ENCODE measurements around the gene TJAP1. TPM values are rescaled to one million over a fixed set of nuclear protein-coding genes. Genes with fewer than 3 reads are reported as not detected.

TJAP1 gene
- total and polyA plus RNA-seq, 2 of the 8 experiments (the other 6 are each of a cell fraction or from before 2014, with no cell fraction given): 30.7 to 40.4 TPM

DNA sequence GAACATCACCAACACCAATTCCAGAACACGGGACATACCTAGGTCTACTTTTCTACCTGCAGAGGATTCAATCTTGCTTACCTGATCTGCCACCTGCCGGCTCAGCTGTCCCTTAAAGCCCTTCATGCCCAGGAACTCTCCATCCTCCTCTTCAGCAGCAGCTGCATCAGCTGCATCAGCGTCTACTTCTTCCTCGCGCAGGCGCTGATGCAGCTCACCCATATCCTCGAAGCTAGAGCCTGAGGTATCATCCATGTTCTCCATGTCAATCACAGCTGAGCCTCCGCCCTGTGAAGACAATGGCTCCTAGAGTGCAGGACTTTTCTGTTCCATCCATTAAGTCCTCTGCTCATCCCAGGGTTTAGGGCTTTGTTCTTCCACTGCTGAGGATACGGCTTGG lies 38.4 kb downstream of the TJAP1 start:
- Histone ChIP-seq H3K27ac (ENCODE audit: low read depth, low read length) (no peak overlapping the region), H3K23me2 (ENCODE audit: low read depth, low read length) (peaks cover 9% of the 10 kb centered on the region), H3K79me1 (ENCODE audit: low read depth, low read length) (peaks cover 12% of the 10 kb centered on the region), H4K8ac (ENCODE audit: extremely low read depth, insufficient read depth, low read length) (no peak overlapping the region), H3K14ac (ENCODE audit: insufficient read length) (no peak overlapping the region), H3K4me1 (replicated peaks in 1 of 4; ENCODE audit: control insufficient read depth in 3 of 4, insufficient read depth in 4 of 4, low read length in 3 of 4) (peaks cover 6 to 20% (median 8%) of the 10 kb centered on the region in 4 experiments; a peak in 6 of 7 replicates), H3K79me2 (ENCODE audit: control insufficient read depth in 1 of 2, insufficient read depth in 2 of 2, low read length in 2 of 2) (peaks cover 19 to 42% of the 10 kb centered on the region in 2 experiments), H3K23ac (ENCODE audit: insufficient read length) (no peak overlapping the region), H2AK5ac (ENCODE audit: low read depth, low read length) (peak overlapping the region; percentile 17; the same call in 1 of the 2 replicates), H4K5ac (ENCODE audit: insufficient read length, low read depth, low read length) (no peak overlapping the region), H2BK120ac (replicated peaks; ENCODE audit: low read depth, low read length) (no peak overlapping the region), H4K20me1 (replicated peaks in 1 of 2; ENCODE audit: control insufficient read depth in 1 of 2, insufficient read depth in 2 of 2, low read length in 2 of 2) (peaks cover 4 to 10% of the 10 kb centered on the region in 2 experiments), H3K27me3 (replicated peaks in 1 of 4; ENCODE audit: control insufficient read depth in 3 of 4, extremely low read depth in 1 of 4, insufficient read depth in 3 of 4, low read length in 3 of 4) (no peaks in the 10 kb centered on the region), H4K91ac (replicated peaks; ENCODE audit: insufficient read length, low read length) (no peak overlapping the region), H3K4me2 (ENCODE audit: insufficient read depth in 1 of 2, low read depth in 2 of 2, low read length in 2 of 2) (peak overlapping the region; percentile 58 to 95), H3K9ac (replicated peaks in 1 of 4; ENCODE audit: extremely low read depth in 1 of 4, low read depth in 3 of 4, low read length in 3 of 4) (peak overlapping the region; percentile 61 to 98 (median 94)), H3K36me3 (ENCODE audit: control insufficient read depth in 2 of 4, insufficient read depth in 4 of 4, low read length in 3 of 4) (peaks cover 30 to 54% (median 38%) of the 10 kb centered on the region in 4 experiments), H2BK20ac (ENCODE audit: low read length) (no peak overlapping the region), H3K4ac (replicated peaks; ENCODE audit: insufficient read length, low read depth, low read length) (no peak overlapping the region), H2AFZ (ENCODE audit: low read length) (no peak overlapping the region), H3K56ac (replicated peaks; ENCODE audit: insufficient read length, low read depth, low read length) (no peak overlapping the region), H2BK15ac (ENCODE audit: low read length) (no peak overlapping the region), H2BK5ac (ENCODE audit: low read depth, low read length) (no peak overlapping the region), H3K4me3 (ENCODE audit: extremely low read depth in 1 of 4, insufficient read depth in 2 of 4, low read depth in 3 of 4, low read length in 4 of 4) (peak overlapping the region; percentile 86 to 100 (median 96)), H2BK12ac (ENCODE audit: low read depth, low read length) (no peak overlapping the region), H3K18ac (ENCODE audit: extremely low read depth, low read length) (no peak overlapping the region), H3K9me3 (ENCODE audit: insufficient read depth in 2 of 2, low read depth in 1 of 2, low read length in 1 of 2) (no peaks in the 10 kb centered on the region)
- no peak for DNase-seq (ENCODE audit: low read depth in 1 of 2, low spot score in 2 of 2)
- POLR2A ChIA-PET (ENCODE audit: partially characterized antibody): interaction anchor here (1.0 to 12.4 kb wide), 9 partner anchors 9 to 255 kb away, joined by 3 to 147 read pairs (median 9); partner anchors contain the start of genes GTPBP2, LRRC73 and VEGFA
- no peak for FAIRE-seq
- 90% methylated on average over 9 of the region's 9 CpGs; no CpG with 5 or more reads in 1 of the 2 experiments for WGBS, 2 experiments (ENCODE audit: extremely low coverage in 1 of 2, insufficient coverage in 1 of 2, insufficient read length in 1 of 2, insufficient replicate concordance in 2 of 2, low coverage in 1 of 2, low lambda C conversion rate in 2 of 2, missing lambda C conversion rate in 1 of 2)
- CTCF ChIA-PET (ENCODE audit: partially characterized antibody): interaction anchor here (0.6 to 3.8 kb wide), 3 partner anchors 9 to 194 kb away, joined by 3 to 19 read pairs (median 3); no protein-coding TSS in a partner anchor
- no peak for TF ChIP-seq RFX5 (IDR thresholded peaks at IDR 0.05; ENCODE audit: borderline replicate concordance, low read depth, low read length)
- TF ChIP-seq FOSL1 (IDR thresholded peaks at IDR 0.05; ENCODE audit: insufficient read depth, low read depth, low read length): no peak
- TF ChIP-seq EGR1 (IDR thresholded peaks at IDR 0.05; ENCODE audit: borderline replicate concordance, low read depth, low read length): no peak
- no peak for TF ChIP-seq SUZ12 (IDR thresholded peaks at IDR 0.05; ENCODE audit: low read length)
- TF ChIP-seq SP1 (IDR thresholded peaks at IDR 0.05; ENCODE audit: low read depth, low read length): no peak
- TF ChIP-seq KDM1A (IDR thresholded peaks at IDR 0.05; ENCODE audit: borderline replicate concordance, low read length): no peak
- TF ChIP-seq, protein P1, sequence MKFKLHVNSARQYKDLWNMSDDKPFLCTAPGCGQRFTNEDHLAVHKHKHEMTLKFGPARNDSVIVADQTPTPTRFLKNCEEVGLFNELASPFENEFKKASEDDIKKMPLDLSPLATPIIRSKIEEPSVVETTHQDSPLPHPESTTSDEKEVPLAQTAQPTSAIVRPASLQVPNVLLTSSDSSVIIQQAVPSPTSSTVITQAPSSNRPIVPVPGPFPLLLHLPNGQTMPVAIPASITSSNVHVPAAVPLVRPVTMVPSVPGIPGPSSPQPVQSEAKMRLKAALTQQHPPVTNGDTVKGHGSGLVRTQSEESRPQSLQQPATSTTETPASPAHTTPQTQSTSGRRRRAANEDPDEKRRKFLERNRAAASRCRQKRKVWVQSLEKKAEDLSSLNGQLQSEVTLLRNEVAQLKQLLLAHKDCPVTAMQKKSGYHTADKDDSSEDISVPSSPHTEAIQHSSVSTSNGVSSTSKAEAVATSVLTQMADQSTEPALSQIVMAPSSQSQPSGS (IDR thresholded peaks at IDR 0.05; ENCODE audit: low read length): no peak
- no peak for TF ChIP-seq RBBP5 (IDR thresholded peaks at IDR 0.05; ENCODE audit: borderline replicate concordance, low read depth, low read length)
- no peak for TF ChIP-seq EZH2 (IDR thresholded peaks at IDR 0.05; ENCODE audit: low read depth, low read length, severe bottlenecking)
- TF ChIP-seq CBX8 (IDR thresholded peaks at IDR 0.05; ENCODE audit: borderline replicate concordance, low read depth, low read length): no peak
- no peak for TF ChIP-seq HDAC2 (IDR thresholded peaks at IDR 0.05; ENCODE audit: borderline replicate concordance in 1 of 2, low read depth in 2 of 2, low read length in 2 of 2)
- no peak for TF ChIP-seq CREB1 (IDR thresholded peaks at IDR 0.05)

All from H1 (cell line).